EH (cell line): ENCODE data around the gene ISX.
A peak's percentile ranks its signal among the peaks of the same experiment; 100 is the strongest.
"Not testable (repeated sequence)": the region's sequence is repeated elsewhere in the genome, so short reads cannot be mapped to it uniquely, and the experiment has no call there.

Experiments
- DNase-seq: peaks from one replicate; pipeline ENCODE4 v3.0.0-alpha.2; 2015; ENCODE audit warnings: low read depth

The ISX gene

DNA sequence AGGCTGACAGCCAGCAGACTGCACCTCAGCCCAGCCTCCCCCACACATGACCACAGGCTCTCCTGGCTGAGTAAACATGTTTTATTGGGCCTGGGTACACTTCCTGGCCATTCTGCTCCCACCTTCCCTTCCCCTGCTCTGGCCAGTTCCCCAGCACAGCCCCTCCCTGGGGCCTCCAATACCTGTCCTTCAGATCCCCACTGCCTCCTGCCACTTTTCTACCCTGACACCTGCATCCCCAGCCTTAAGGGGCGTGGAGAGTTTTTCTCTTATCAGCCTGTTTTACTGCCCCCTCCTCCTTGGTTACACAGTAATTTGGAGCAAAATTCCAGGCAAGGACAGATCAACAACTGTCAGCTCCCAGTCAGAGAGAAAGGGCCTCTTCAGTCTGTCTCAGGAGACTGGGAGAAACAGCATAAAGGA is at the start of gene ISX:
TSS of gene ISX (plus strand) at position 363 of the 423 bp plus-strand sequence. CDS start 930 bp downstream, outside the sequence.
- DNase-seq, result no peak

DNA sequence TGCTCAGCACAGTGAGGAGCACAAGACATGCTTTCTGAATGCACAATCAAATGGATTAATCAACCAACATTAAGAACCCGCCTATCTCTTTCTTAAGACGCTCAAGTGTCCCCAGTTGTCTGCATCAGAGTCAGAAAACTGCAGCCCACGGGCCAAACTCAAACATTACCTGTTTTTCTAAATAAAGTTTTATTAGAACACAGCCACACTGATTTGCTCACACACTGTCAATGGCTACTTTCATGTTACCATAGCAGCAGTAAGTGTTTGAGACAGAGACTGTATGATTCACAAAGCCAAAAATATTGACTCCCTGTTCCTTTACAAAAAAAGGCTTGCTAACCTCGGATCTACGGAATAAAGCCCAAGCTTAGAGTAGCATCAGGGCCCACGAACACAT is 49.0 kb upstream of the ISX start:
- DNase-seq, result no peak

DNA sequence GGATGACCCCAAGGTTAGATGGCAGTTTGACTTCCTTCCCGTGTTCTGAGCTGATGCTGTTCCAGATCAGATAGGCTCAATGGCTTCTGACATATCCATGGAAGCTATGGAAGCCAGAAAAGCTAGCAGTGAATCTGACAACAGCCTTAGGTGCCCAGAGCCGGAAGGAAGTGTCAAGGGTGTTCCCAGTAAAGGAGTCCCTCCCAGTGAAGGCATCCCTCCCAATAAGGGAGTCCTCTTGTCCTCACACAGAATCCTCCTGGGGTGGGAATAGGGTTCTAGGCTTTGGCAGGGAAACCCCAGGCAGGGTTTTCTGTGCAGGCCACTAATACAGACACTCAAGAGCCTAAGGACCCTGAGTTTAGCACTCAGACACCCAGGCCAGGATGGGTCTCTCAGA is 47.0 kb upstream of the ISX start:
- no peak for DNase-seq

DNA sequence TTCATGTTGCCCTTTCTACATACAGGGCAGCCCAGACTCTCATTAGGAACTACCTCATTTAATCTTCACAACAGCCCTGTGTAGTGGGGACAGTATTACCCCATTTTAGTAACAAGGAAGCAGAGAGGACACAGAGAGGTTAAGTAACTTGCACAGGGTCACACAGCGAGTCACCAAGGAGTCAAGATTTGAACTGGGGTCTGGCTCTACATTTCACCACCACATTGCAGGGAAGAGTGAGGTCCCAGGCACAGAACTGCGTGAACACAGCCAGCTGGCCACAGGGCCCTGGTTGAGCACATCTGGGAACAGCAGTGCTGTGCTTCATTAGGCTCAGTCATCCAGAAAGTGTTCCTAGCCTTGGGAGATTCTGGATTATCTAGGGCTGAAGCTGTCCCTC is 45.4 kb upstream of the ISX start:
- DNase-seq, result no peak

DNA sequence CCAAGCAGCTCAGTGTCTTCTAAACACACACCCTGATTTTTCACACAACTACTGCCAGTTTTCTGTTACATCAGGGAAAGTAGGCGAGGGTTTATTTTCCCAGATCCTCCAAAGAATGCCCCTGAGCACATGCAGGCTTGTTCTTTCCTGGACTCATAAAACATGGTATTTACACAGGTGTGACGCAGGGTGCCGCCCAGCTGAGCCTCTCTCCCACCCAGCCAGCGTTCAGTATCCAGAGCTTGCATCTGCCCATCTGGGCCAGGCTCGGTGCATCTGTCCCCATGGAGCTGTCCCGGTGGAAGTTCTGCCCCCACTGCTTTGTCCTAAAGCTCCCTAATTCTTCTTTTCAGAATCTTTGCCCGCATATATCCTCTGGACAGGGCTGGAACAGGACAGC is 44.8 kb upstream of the ISX start:
- no peak for DNase-seq

DNA sequence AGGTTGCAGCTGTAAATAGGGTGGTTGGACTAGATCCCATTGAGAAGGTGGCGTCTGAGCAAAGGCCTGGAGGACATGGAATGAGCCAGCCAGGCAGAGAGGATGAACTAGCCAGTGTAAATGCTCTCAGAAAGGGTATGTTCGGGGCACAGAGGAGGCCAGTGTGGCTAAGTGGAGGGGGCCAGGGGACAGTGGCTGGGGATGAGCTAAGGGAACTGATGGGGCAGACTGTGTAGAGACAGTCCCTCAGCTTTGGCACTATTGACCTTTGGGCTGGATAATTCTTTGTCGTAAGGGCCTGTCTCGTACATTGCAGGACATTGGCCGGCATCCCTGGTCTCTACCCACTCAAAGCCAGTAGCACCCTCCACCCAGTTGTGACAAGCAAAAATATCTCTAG is 43.7 kb upstream of the ISX start:
- no peak for DNase-seq

DNA sequence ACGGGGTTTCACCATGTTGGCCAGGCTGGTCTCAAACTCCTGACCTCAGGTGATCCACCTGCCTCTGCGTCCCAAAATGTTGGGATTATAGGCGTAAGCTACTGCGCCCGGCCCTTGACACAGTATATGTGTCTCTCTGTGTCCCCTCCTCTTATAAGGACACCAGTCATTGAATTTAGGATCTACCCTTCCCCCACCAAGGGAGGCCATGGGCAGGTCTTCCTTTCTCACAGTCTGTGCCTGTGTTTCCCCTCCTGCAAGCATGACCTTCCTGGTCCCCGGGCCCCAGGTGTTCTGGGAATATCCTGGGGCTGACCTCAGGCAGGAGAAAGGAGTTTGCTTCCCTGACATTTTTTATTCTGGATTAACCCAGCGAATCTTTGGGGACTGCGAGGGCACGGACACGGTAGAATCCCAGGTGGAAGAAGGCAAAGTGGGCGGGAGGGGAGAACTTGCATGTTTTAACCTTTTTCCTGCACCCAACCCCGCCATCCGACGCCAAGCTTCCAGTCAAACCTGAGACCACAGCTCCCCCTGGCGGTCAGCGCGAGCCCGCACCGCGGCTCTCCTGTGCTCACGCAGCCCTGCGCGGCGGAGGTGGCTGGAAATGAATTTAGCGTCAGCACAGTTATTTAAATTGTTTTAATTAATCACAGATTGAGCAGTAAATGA is 42.1 kb upstream of the ISX start:
- DNase-seq, result peak; percentile 25

DNA sequence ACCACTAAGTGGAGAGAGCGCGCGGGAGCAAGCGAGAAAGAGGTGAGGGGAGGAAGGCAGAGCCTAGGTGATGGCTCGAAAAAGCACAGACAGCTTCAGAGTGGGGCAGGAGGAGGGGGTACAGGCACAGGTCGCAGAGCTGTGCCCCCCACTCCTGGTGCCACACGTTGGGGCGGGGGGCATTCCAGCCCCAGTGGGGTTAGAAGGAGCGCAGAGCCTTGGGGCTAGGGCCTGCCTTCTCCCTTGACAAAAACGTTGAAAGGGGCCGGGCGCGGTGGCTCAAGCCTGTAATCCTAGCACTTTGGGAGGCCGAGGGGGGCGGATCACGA is 41.6 kb upstream of the ISX start:
- no peak for DNase-seq

DNA sequence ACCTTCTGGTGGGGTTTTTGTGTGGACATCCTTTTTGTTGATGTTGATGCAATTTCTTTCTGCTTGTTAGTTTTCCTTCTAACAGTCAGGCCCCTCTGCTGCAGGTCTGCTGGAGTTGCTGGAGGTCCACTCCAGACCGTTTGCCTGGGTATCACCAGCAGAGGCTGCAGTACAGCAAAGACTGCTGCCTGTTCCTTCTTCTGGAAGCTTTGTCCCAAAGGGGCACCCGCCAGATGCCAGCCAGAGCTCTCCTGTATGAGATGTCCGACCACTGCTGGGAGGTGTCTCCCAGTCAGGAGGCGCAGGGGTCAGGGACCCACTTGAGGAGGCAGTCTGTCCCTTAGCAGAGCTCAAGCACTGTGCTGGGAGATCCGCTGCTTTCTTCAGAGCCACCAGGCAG is 35.8 kb upstream of the ISX start:
- not testable (repeated sequence) for DNase-seq

DNA sequence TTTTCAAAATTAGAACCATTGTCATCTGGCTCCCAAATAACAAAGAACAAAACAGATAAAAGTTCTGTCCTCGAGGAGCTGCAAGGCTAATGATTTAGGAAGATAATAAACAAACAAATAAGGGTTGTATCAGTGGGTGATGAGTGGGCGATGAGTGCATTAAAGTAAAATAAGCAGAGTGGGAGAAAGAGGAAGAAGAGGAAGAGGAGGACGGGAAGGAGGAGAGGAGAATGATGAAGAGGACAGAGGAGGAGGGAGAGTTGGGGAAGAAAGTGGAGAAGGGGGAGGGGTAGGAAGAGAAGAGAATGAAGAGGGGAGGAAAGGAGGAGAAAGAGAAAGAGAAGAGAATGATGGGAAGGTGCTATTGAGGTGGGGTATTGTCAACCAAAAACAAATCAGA is 33.4 kb upstream of the ISX start:
- DNase-seq, result no peak

DNA sequence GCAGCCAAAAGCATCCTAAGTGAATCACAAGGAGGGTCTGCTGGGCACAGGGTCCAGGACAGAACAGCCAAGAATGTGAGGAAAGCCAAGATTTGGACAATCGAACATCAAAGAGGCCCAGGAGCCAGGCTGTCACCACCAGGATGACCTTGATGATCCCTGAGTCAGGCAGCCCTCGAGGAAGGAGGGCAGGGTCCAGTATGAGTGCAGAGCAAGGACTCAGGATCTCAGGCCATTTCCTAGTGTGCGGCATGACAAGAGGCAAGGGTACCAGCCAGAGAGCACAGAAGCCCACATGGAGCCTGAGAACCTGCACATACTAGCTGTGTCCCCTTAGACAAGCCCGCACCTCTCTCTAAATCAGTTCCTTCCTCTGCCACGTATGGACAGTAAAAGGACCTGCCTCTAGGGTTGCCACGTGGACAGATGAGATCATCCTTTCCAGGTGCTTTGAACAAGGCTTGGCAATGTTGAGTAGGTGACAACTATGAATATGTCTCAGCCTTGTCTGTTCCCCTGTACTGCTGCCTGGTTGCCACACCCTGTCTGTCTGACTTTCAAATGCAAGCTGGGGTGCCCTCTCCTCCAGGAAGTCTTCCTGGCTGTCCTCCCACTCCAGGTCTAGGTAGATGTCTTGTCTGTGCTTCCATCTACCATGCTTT is 32.2 kb upstream of the ISX start:
- no peak for DNase-seq

DNA sequence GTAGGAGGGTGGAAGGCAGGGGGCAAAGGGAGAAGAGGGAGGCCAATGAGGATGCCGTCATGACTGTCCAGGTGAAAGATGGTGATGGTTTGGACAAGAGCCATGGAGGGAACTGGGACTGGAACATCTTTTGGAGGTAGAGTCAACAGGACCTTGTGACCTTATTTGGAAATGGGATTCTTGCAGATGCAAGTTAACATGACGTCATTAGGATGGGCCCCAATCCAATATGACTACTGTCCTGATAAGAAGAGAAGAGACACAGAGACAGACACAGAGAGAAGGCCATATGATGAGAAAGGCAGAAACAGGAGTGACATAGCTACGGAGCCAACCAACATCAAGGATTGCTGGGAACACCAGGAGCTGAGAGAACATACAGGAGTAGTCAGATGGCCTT is 31.0 kb upstream of the ISX start:
- DNase-seq, result no peak

DNA sequence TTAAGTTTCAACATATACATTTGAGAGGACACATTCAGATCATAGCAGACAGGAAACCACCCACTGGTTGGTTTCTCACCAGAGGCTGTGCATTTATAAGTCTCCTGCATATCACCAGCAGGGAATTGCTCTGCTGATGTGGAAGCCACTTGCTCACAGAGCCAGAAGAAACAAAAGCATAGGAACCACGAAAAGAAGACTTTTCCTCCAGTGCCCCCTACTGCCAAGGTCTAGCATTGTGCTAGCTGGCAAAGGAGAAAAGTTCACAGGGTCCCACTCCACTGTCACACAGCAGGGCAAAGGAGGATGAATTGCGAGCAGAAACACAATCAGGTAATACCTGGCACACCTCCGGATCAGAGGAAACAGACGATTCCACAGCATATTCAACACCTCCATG is 28.9 kb upstream of the ISX start:
- DNase-seq, result peak; percentile 18

DNA sequence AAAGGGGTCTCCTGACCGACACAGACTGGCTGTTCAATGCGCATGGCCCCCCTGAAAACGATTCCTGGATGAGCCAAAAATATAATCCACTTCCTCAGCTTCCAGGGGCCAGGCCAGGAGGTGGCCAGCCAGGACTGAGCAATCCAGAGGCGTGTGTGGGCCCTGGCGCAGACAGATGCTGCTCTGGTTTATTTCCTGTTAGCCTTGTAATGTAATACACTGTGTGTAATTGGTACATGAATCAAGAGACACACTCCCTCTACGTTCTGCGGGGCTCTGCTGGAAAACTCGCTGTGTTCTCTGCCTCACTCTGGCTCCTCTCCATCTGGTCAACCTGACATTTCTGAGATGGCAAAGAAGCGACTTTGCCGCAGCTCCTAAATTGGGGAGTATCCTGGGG is 26.3 kb upstream of the ISX start:
- DNase-seq, result peak; percentile 3

DNA sequence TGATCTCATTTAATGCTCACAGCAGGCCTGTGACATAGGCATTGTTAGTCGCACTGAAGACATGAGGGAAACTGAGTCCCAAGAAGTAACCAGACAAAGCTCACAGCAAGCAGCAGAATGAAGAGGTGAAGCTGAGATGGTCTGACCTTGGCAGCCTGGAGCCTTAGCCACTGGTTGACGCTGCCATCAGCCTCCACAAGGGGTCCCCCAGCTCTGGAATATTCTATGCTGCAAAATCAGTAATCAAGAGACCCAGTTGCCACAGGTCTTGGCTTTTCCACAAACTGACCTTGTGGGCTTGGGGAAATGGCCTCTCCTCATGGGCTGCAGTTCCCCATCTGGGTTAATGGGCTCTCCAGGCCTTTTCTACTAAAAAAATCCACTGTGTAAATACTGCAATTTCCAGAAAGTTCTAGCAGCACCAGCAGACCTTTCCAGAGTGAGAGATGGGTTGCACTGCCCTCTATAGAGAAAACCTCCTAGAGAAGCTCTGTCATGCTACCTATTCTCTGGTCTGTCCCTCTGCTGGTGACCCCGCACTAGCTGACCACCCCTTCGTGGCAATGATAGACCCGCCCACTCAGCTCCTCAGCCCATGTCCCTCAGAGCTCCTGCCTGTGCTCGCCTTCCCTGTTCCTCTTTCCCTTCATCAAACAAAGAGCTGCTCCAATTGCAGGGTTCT is 22.6 kb upstream of the ISX start:
- no peak for DNase-seq

DNA sequence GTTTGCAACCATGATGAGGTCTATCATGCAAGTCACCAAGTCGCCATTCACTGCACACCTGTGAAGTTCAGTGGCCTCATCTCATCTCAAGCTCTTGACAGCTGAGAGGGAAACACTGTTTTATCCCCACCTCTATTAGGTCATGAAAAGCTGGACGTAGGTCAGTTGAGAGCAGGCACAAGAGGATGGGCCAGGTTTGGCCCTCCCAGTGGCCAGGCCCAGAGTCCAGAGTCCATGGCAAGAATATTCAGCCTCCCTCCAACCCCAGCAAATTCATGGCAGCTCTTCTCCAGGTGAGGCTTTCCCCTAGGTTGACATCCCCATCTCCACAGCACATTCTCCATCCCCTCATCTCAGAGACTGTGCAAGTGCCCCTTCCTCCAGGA is 22.0 kb upstream of the ISX start:
- DNase-seq, result no peak

DNA sequence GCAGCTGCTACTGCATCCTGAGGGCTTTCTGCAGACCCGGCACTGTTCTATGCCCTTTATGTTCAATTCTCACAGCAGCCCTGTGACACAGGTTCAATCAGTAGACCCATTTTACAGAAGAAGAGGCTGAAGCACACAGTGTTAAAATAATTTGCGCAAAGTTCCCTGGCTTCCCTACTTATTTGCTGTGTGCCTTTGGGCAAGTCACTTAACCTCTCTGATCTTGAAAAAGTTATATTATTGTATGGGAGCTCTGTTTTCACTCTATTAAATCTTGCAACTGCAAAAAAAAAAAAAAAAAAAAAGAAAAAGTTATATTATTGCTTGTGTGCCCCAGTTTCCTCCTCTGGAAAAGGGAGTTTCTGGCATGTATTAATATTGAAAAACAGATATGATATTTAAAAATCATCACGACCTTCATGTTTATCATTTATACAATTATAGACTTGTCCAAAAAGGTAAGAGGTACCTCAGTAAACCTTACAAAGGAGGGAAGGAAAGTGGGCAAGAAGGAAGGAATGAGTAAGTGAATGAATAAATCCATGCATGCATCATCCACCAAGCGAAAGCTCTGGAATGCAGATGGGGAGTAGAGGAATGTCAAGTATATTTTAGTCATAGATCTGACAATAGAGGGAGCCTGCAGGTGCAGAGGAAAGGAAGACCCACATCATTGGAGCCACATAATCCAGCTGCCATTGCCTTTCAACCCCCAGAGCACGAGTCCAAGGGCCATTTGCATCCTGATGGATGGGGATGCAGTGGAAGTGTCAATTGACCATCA is 21.2 kb upstream of the ISX start:
- no peak for DNase-seq

DNA sequence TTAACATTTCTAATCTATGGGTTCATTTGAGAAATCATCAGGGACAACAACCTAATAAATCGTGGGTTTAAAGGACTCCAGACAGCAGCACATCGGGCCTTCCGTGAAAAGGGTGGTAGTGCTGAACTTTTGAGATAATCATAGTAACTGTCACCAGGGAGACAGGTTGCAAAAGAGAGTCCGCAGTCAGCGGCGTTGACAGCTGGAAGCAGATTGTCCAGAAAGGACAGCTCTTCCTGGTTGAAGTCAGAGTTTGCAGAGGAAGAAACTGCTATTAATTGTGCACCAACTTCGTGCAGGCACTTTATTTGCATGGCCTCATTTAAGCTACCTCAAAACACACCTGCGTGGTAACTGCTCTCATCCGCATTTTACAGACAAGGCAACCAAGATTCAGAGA is 20.5 kb upstream of the ISX start:
- DNase-seq, result no peak

DNA sequence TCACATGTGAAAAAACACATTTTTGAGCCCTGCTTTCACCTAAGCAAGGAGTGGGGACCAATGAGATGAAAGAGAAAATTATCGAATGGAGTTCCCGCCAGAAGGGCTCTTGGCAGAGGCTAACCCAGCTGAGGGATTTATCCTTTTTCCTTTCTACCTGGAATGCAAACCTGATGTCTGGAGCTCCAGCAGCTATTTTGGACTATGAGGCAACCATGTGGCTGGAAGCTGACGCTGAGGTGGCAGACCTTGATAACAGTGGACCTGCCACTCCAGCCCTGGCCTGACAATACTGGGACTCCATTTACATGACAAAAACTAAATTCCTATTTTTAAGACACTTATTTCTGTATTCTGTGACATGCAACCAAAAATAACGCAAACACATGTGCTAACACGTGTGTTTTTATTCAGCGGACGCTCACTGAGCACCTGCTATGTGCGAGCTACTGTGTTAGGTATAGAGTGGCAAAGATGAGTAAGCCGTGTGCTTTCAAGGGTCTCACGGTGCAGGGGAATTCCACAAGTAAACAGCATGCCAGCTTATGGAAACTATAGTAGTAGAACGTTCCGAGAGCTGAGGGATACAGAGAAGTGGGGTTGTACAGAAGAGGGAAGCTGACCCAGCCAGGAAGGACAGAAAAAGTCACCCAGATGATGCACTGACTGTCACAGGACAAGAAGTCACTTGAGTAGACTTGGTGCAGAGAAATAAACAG is 19.1 kb upstream of the ISX start:
- no peak for DNase-seq

DNA sequence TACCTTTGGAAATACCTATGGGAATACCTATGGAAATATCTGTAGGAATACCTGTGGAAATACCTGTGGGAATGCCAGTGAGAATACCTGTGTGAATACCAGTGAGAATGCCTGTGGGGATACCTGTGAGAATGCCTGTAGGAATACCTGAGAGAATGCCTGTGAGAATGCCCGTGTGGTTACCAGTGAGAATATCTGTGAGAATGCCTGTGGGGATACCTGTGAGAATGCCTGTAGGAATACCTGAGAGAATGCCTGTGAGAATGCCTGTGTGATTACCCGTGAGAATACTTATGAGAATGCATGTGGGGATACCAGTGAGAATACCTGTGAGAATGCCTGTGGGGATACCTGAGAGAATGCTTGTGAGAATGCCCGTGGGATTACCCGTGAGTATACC is 15.9 kb upstream of the ISX start:
- DNase-seq, result not testable (repeated sequence)

DNA sequence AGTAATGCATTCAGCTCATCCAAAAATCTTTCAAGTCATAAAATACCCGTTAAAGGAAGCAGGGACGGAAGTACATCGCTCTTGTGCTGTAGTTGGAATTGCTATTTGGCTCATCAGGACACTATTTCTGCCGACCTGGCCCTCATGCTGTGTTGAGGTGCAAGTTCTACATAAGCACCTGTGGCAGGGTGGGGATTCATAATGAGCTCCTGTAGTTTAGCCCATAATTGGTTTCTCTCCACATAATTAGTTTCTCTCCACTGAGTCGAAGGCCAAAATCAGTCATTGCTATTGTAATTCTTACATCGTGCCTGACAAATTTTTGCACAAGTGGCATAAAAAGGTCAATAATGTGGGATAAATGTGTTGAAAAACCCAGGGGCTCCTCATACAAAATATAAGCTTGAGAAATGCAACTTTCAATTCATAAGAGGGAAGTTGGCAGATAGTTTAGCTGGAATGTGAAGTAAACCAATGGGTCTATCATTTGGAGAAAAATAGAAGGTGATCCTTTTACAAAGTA is 14.9 kb upstream of the ISX start:
- no peak for DNase-seq

DNA sequence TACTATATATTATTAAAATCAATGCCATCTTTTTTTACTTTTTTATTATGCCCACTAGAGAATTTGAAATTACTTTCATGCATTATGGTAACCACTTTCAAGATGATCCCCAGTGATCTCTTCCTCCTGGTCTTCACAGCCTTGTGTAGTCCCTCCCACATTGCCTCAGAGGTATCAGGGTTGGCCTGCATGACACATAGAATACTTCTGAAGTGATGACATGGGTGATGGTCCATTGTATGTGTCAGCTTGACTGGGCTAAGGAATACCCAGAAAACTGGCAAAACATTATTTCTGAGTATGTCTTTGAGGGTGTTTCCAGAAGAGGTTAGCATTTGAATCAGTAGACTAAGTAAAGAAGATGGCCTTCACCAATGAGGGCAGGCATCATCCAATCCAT is 14.2 kb upstream of the ISX start:
- DNase-seq, result no peak
